Heart left ventricle (tissue), 16 donors: ENCODE data around the gene FGB. TPM values are rescaled to one million over a fixed set of nuclear protein-coding genes. Genes with fewer than 3 reads are reported as not detected.

Source experiments
- ATAC-seq, 4 donors: fragments of 200-7000 bp; cut with Tn5 transposase; one replicate each; pipeline ENCODE4 v1.9.1; 2020 to 2022; ENCODE audit warnings: moderate library complexity in 4 of 4, mild to moderate bottlenecking in 3 of 4, moderate number of reproducible peaks in 1 of 4
- DNase-seq, 5 donors: peaks; one replicate each; pipeline ENCODE4 v3.0.0-alpha.2; 2020
- H3K27ac ChIP-seq, 12 donors: fragments of 200-600 bp; sonication (generic) in 4 of 12; one replicate each; pipeline versions ENCODE4 v1.5.0 to v1.8.0; 2016 to 2022; ENCODE audit warnings: mild to moderate bottlenecking in 2 of 12
- H3K27me3 ChIP-seq, 9 donors: fragments of 200-600 bp; sonication (generic) in 2 of 9; one replicate each; pipeline versions ENCODE4 v1.5.1 to v1.8.0; 2016 to 2022; ENCODE audit warnings: mild to moderate bottlenecking in 3 of 9
- H3K36me3 ChIP-seq, 9 donors: fragments of 200-600 bp; sonication (generic) in 2 of 9; one replicate each; pipeline versions ENCODE4 v1.5.0 to v1.8.0; 2018 to 2022; ENCODE audit warnings: mild to moderate bottlenecking in 2 of 9
- H3K4me1 ChIP-seq, 12 donors: fragments of 200-600 bp; sonication (generic) in 4 of 12; one replicate each; pipeline versions ENCODE4 v1.5.0 to v1.8.0; 2016 to 2022; ENCODE audit warnings: mild to moderate bottlenecking in 3 of 12
- H3K4me3 ChIP-seq, 12 donors: fragments of 200-600 bp; sonication (generic) in 4 of 12; one replicate each; pipeline versions ENCODE4 v1.5.0 to v1.8.0; 2017 to 2022; ENCODE audit warnings: mild to moderate bottlenecking in 9 of 12, moderate library complexity in 4 of 12
- H3K9me3 ChIP-seq, 12 donors: fragments of 200-600 bp; sonication (generic) in 4 of 12; one replicate each; pipeline versions ENCODE4 v1.5.0 to v1.8.0; 2016 to 2022; ENCODE audit warnings: mild to moderate bottlenecking in 1 of 12
- POLR2A ChIP-seq, 2 donors: fragments of 450-650 bp; IDR thresholded peaks; one replicate each; pipeline ENCODE4 v1.6.1; 2017; ENCODE audit warnings: antibody characterized with exemption in 2 of 2, mild to moderate bottlenecking in 2 of 2, moderate library complexity in 2 of 2
- WGBS, 4 donors: extraction: QIAGEN DNeasy Blood & Tissue Kit in 2 of 4; methylation state at CpG; one replicate each; pipeline versions ENCODE4 v1.1.5 to v1.1.7; 2013 to 2018; 5-methylcytosine and 5-hydroxymethylcytosine counted together
- intact Hi-C, 10 donors: fragments of 100-400 bp; cut with DNase I; formaldehyde crosslinking; loops; one replicate each; pipeline versions ENCODE4 v1.11.1 to v1.14.2; 2022
- long read RNA-seq, 3 donors: library from polyadenylated mRNA; unstranded; transcript quantifications; one replicate each; pipeline ENCODE4 v2.0.0, GENCODE V29; 2020 to 2021
- polyA plus RNA-seq, 2 donors: library from polyadenylated mRNA; stranded (reverse); fragments of 200-250 nt; gene quantifications; one replicate each; pipeline ENCODE4 v1.2.3, GENCODE V29; 2013
- total RNA-seq, 9 donors: library from RNA; depleted of rRNA in 2 of 9; stranded (reverse); fragments of >200 nt in 2 of 9; fragmentation: NEBNext Ultra II Directional in 3 of 9; extraction: Animal tissue kit (Norgen Biotek cat#: 25700) in 3 of 9; gene quantifications; one replicate each; pipeline versions ENCODE4 v1.1.0 to v1.2.4, GENCODE V29; 2016 to 2023
- TF ChIP-seq, protein P1 (sequence below), 12 donors: fragments of 200-600 bp; sonication (generic) in 4 of 12; IDR thresholded peaks; one replicate each; pipeline versions ENCODE4 v1.5.0 to v1.8.0; 2018 to 2022; ENCODE audit warnings: antibody characterized with exemption in 12 of 12, mild to moderate bottlenecking in 5 of 12
- donor health status: ischemic (EF 13 %, LVEDD 7.1; RV severe dilation, severe dysfunction).
- donor health status: healthy with polysubstance abuse.
- donor health status: DM: no; HTN: yes; CAD: no.
- donor health status: DM: no; HTN: no; CAD: no.
- donor health status: ischemic (EF 25% LVEDD 6.9; RV normal size, moderate dysfunction).
- donor health status: ischemic (EF 25% LVEDD 5.7; RV mildly dilated, moderate dysfunction).
- donor health status: healthy.
- donor health status: DM: yes; HTN: yes; CAD: no.
- donor health status: ischemic (EF 35%, LVEDD 5.7; RV mildly dilated, moderate dysfunction).
- donor health status: nonischemic (EF 11% LVEDD 7.7; RV severe dilation, severe dysfunction).
- donor health status: DM: yes; HTN: yes; CAD: no.
- donor health status: PGD.
- donor health status: ischemic (EF 29% LVEDD 5.4; RV normal size, mild dysfunction).
- donor health status: nonischemic (EF 23%, LVEDD 6.1; RV moderate dilation, normal function).

Gene FGB
- total RNA-seq = 1 to 10 TPM in 1 of 9 donors, under 1 TPM in 1, not detected in 7; 0.25 to 1.6 TPM
- under 1 TPM in 1 of 2 donors, not detected in 1; 0.46 TPM for polyA plus RNA-seq
- long read RNA-seq, donor 1 = 0 reads
- long read RNA-seq, donor 2 = 0 reads
- long read RNA-seq, donor 3 = 0 reads

DNA sequence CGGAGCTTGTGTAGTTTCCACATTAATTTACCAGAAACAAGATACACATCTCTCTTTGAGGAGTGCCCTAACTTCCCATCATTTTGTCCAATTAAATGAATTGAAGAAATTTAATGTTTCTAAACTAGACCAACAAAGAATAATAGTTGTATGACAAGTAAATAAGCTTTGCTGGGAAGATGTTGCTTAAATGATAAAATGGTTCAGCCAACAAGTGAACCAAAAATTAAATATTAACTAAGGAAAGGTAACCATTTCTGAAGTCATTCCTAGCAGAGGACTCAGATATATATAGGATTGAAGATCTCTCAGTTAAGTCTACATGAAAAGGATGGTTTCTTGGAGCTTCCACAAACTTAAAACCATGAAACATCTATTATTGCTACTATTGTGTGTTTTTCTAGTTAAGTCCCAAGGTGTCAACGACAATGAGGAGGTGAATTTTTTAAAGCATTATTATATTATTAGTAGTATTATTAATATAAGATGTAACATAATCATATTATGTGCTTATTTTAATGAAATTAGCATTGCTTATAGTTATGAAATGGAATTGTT is at the start of gene FGB:
Gene FGB (plus strand): TSS at position 315 of the 558 bp plus-strand sequence. CDS start 8 bp downstream, at position 323.
- intact Hi-C loops = loop anchor here in 1 of 10 donors (10.0 kb wide), 1 partner anchor 202 kb away; no protein-coding TSS in a partner anchor

DNA sequence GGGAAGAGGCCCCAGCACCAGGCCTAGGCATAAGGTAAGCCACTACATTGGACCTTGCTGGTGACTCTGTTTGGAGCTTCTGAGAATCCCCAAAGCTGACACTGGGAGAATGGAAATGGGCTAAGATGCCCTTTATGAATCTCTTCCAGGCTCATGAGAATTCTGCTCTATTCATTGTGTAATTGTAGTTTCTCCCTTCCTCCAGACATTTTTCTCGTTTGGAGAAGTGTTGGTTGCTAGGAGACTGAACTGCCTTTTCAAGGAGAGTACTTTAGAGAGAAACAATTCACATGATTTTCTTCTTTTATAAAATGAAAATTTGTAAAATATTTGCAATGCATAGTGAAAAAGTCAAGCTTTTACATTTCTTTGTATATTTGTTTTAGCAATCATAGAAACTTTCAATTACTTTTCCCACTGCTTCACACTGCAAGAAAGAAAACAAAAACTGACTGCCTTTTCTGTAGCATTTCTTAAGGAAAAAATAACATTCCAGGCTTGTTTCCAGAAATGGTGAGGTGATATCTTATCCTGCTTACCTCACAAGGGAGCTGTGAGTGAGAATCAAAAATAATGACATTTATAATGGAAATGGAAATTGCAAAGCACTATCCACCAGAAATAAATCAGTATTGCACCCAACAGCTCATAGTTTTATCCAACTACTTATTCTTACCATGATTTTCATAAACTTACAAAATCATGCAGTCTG is 46.3 kb upstream of the FGB start:
- Histone ChIP-seq H3K4me1 (peaks cover 0 to 5% (median 0%) of the 10 kb centered on the region in 12 donors), H3K27ac (no peak overlapping the region), H3K9me3 (no peaks in the 10 kb centered on the region), H3K36me3 (no peaks in the 10 kb centered on the region), H3K4me3 (no peak overlapping the region), H3K27me3 (peaks cover 0 to 33% (median 0%) of the 10 kb centered on the region in 9 donors)
- ATAC-seq (no peak), DNase-seq (no peak)
- no peak for TF ChIP-seq POLR2A (IDR thresholded peaks at IDR 0.05)
- TF ChIP-seq, protein P1, sequence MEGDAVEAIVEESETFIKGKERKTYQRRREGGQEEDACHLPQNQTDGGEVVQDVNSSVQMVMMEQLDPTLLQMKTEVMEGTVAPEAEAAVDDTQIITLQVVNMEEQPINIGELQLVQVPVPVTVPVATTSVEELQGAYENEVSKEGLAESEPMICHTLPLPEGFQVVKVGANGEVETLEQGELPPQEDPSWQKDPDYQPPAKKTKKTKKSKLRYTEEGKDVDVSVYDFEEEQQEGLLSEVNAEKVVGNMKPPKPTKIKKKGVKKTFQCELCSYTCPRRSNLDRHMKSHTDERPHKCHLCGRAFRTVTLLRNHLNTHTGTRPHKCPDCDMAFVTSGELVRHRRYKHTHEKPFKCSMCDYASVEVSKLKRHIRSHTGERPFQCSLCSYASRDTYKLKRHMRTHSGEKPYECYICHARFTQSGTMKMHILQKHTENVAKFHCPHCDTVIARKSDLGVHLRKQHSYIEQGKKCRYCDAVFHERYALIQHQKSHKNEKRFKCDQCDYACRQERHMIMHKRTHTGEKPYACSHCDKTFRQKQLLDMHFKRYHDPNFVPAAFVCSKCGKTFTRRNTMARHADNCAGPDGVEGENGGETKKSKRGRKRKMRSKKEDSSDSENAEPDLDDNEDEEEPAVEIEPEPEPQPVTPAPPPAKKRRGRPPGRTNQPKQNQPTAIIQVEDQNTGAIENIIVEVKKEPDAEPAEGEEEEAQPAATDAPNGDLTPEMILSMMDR (IDR thresholded peaks at IDR 0.05) = no peak
- intact Hi-C loops = no loop called here
- WGBS, 4 donors = 30 to 38% (median 35%) methylated on average over 1 of the region's 1 CpG

More for the DNA sequence above, at the start of gene FGB:
- DNase-seq = no peak
- Histone ChIP-seq H3K27ac (no peak within 1 kb of the TSS), H3K4me1 (no peaks in the 10 kb centered on the region), H3K4me3 (no peak within 1 kb of the TSS), H3K27me3 (no peaks in the 10 kb centered on the region), H3K36me3 (no peaks in the 10 kb centered on the region), H3K9me3 (no peaks in the 10 kb centered on the region)
- no peak for TF ChIP-seq POLR2A (IDR thresholded peaks at IDR 0.05)
- TF ChIP-seq, protein P1 (IDR thresholded peaks at IDR 0.05) = no peak
- whole genome bisulfite sequencing, 4 donors = 63 to 68% (median 67%) methylated on average over 2 of the region's 2 CpGs
- ATAC-seq = no peak

- intact Hi-C loops = no loop called here
- TF ChIP-seq, protein P1 (IDR thresholded peaks at IDR 0.05) = no peak
- TF ChIP-seq POLR2A (IDR thresholded peaks at IDR 0.05) = no peak
- no peak for ATAC-seq
- Histone ChIP-seq H3K27ac (no peak overlapping the region), H3K36me3 (no peaks in the 10 kb centered on the region), H3K4me1 (peaks cover 0 to 5% (median 0%) of the 10 kb centered on the region in 12 donors), H3K9me3 (no peaks in the 10 kb centered on the region), H3K27me3 (peaks cover 0 to 31% (median 0%) of the 10 kb centered on the region in 9 donors), H3K4me3 (no peak overlapping the region)
- WGBS, 4 donors = 72 to 84% (median 79%) methylated on average over 4 of the region's 4 CpGs
- DNase-seq = no peak
These were observed 45.2 kb upstream of the FGB start for GRCh38 chr4:154517591-154517990.

GRCh38 chr4:154519214-154519613 is 43.6 kb upstream of the FGB start:
- H3K36me3 ChIP-seq = no peaks in the 10 kb centered on the region
- no peak for TF ChIP-seq POLR2A (IDR thresholded peaks at IDR 0.05)
- TF ChIP-seq, protein P1 (IDR thresholded peaks at IDR 0.05) = no peak
- no peak overlapping the region for H3K4me3 ChIP-seq
- peaks cover 0 to 5% (median 0%) of the 10 kb centered on the region in 12 donors for H3K4me1 ChIP-seq
- DNase-seq (no peak), ATAC-seq (peak in 1 of 4 donors; percentile 45)
- H3K27ac ChIP-seq = no peak overlapping the region
- H3K27me3 ChIP-seq = peaks cover 0 to 21% (median 0%) of the 10 kb centered on the region in 9 donors
- 22 to 30% (median 26%) methylated on average over 4 of the region's 4 CpGs for WGBS, 4 donors
- H3K9me3 ChIP-seq = no peaks in the 10 kb centered on the region
- intact Hi-C loops = no loop called here
